HG03354 (cell line): ENCODE results near the gene CYCS.

Source experiments
- ATAC-seq: cut with Tn5 transposase; IDR thresholded peaks from one replicate; pipeline ENCODE4 v1.9.1; 2021; ENCODE audit warnings: mild to moderate bottlenecking; ENCODE audit not compliant: unreplicated experiment, poor library complexity, severe bottlenecking

The CYCS gene

DNA sequence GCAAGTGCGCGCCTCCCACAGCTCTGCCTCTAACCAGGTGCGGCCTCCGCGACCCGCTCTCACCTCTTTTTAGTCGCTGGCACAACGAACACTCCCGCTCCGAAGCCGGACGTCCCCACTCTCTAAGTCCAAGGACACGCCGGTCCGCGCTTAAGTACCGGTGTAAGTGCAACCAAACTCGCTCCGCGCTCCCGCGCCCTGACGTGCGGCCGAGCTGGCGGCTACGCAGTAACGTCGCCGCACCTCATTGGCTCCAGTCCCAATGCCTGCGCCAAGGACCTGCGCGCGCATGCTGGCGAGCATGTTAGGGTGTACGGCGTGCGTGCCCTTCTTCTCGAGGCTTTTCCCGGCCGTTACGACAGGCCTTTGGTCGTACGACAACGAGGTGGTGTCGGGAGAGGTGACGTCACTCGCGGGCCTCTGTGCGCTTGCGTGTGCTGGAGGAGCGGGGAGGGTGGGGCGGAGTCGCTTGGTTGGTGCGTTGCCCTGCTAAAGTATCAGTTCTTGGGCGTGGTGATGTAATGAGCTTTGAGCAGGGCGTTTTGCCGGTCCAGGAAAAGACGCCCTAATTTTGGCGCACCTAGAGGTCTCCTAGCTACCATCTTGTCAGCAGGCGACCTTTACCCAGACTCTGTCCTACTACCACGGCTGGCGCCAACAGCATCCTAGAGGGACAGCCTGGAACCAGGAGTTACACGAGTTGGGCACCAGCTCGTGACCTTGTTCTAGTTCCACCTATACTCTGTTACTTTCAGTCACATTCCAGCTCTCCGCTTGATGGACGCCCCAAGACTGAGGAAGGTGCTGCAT lies at the start of gene CYCS:
TSS of gene CYCS (minus strand) at position 124 of the 810 bp plus-strand sequence. CDS start 1,141 bp downstream, outside the sequence.
- peak; percentile 95 for ATAC-seq

DNA sequence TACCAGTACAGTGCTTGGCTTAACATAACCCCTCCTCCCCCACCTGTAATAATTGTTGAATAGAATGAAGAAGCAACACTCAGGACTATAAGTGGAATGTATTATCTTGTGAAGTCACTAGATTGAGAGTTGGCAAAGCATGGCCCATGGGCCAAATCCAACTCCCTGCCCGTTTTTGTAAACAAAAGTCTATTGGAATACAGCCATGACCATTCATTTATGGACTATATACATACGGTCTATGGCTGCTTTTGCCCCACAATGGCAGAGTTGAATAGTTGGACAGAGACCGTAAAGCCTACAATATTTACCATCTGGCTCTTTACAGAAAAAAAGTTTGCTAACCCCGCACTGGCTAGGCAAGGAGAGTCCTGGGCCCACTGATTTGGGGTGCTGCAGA lies 48.1 kb upstream of the CYCS start:
- no peak for ATAC-seq

DNA sequence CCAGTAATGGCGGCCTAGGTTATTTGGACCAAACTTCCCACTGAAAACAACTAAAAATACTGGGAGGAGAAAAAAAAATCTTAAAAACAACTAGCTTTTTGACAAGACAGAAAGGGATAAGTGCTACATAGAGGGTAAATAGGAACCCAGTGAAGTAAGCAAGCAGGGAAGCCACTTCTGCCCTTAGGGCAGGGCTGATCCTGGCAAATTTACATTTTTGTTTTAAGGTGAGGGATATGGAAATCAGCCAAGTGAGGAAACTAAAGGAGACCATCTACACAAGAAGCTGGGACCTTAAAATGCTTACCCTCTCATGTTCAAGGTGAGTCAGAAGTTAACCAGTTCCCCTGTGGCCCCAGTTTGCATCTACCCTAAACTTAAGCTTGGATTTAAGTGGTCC lies 46.5 kb upstream of the CYCS start:
- ATAC-seq = no peak

DNA sequence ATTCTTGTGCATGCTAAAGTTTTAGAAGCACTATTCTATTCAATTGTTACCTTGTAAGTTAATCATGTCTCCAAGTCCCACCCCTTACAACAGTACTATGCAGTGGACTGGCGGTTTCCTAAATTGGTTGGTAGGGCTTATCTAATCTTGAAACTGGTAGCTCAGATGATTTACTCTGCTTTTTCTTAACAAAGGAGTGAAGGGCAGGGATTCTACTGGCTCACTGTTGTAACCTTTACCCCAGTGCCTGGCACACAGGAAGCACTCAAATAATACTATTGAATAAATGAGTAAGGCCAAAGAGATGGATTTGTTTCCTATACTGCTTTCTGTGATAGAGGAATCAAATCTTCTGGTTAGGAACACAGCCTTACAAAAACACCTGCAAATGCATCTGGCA lies 46.0 kb upstream of the CYCS start:
- no peak for ATAC-seq

DNA sequence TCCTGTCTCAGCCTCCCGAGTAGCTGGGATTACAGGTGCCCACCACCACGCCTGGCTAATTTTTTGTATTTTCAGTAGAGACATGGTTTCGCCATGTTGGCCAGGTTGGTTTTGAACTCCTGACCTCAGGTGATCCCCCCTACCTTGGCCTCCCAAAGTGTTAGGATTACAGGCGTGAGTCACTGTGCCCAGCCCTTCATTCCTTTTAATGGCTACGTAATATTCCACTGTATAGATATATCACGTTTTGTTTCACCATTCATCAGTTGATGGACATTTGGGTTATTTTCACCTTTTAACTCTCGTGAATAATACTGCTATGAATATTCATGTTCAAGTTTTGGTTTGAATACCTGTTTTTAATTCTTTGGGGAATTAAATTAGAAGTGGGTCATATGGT lies 44.6 kb upstream of the CYCS start:
- ATAC-seq = no peak

DNA sequence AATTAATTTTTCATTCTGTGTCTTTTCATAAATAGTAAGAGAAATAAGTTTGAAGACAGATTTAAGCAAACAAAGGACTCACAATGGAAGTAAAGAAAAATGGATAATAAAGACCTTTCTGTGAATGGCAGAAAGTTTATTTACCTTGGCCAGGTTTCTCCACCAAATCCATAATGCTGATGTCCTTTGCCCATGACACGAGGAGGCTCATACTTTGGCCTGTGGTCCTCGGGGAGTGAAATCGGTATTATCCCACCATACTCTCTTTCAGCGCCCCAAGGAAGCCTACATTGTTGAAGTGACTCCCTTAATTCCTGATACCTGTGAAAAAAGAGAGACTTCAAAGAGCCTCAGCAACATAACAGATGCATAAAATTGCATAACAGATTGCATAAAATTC lies 43.1 kb upstream of the CYCS start:
- no peak for ATAC-seq

DNA sequence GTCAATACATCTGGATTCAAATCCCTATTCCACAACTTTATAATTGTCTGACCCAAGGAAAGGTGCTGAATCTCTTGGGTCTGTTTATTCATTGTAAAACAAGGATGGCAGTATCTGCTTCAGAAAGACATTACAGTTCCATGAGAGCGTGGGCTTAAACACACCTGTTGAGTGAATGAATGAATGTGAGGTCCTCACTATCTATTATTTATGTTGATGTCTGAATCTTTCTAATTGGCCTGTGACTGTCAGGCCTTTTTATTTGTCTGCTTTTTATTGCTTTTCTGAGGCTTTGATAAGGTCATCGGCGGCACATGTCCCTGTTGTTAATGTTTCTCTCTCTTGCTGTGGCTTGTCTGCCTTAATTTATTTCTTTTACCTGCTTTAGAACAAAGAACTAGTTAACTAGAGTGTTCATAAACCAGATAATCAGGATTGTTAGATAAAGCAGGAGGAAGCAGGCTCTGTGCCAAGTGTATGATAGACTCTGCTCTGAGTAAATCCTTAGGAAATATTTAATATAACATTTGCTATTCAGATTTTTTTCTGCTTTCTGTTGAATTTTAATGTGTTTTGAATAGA lies 42.3 kb upstream of the CYCS start:
- no peak for ATAC-seq

DNA sequence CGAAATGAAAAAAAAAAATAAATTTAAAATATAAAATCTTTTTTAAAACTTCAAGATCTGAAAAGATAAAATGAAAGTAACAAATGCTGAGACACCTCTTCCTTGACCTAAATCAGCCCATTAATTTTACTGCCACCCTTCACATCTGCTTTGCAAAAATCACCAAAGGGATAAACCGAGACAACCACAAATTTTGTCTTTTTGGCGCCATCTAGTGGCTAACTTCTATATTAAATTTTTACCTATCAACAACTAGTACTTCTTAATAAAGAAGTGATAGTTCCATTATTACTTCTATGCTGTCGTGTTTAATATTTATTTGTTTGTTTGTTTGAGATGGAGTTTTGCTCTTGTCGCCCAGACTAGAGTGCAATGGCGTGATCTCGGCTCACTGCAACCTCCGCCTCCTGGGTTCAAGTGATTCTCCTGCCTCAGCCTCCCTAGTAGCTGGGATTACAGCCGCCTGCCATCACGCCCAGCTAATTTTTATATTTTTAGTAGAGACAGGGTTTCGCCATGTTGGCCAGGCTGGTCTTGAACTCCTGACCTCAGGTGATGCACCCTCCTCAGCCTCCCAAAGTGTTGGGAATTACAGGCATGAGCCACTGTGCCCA lies 35.0 kb upstream of the CYCS start:
- peak; percentile 74 for ATAC-seq

DNA sequence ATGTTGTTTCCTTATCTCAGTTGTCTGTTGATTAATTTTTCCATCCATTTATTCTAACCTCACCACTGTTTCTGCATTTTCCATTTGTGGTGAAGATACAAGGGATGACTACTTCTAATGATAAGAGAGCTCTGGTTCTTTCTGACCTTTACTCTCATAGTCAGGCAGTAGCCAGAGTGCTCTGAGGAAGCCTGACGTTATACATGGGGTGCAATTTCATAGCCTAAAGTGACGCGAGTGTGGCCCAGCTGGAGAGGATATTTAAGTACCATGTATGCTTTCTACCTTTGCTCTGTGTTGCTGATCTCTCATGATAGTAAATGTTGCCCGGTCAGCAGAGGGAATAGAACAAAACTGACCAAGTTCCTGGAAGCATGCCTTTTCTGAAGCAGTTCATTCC lies 33.9 kb upstream of the CYCS start:
- ATAC-seq = no peak

DNA sequence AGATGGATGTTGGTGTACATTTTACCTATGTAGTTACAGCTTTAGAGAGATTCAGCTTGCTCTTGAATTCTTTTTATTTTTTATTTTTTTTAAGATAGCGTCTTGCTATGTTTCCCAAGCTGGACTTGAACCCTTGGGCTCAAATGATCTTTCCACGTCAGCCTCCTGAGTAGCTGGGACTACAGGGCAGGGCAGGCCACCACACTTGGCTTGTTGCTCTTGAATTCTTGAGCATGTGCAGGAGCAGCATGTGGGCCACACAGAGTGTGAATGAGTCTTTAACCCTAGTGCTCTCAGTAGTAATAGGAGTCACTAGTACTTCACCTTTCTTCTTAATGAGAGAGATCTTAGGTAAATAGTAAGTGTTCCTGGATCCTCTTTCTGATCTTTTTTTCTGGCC lies 26.7 kb upstream of the CYCS start:
- ATAC-seq = no peak

DNA sequence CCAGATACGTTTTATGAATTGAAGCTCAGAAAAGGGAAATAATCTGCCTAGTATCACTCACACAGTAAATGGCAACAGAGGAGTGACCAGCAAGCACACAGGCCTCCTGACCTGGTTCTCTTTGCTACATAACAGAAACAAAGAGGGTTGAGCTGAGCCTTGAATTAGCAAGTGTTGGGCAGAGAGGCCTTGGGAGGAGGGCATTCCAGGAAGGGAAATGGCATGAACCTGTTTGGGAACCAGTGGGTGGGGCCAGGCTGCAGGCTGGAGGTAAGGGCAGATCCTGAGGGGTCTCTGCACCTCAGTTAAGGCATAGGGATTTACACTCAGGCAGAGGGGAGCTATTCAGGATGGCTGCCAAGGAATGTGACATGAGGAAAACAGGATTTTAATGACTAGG lies 24.8 kb upstream of the CYCS start:
- ATAC-seq = no peak

DNA sequence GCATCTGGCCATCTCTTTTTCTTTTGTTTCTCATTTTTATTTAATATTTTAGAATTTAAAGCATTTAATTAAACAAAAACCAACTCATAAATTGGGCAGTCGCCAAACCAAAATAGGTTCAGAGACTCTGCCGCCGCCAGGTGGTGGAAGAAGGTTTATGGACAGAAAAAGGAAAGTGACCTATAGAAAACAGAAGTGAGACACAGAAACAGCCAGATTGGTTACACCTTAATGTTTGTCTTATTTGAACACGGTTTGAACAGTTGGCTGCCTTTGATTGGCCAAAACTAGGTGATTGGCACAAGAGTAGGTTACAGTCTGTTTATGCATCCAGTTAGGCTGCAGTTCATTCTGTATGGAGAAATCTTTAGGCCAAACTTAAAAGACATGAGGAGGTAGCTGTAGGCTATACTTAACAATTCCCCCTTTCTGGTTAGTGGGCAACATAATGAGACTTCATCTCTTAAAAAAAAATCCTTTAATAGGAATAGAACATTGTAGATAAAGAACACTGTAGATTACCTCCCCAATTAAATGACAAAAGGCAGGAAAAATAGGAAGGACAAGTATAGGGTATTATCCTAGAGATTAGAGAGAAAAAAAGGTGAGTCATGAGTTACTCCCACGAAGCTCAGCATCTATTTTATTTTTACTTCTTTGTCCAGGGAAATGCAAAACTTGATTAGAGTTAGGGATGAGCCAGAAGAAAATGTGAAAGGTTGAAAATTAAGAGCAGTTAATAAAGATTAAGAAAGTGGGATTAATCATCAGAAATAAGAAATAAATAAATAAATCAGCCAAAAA lies 23.9 kb upstream of the CYCS start:
- no peak for ATAC-seq

DNA sequence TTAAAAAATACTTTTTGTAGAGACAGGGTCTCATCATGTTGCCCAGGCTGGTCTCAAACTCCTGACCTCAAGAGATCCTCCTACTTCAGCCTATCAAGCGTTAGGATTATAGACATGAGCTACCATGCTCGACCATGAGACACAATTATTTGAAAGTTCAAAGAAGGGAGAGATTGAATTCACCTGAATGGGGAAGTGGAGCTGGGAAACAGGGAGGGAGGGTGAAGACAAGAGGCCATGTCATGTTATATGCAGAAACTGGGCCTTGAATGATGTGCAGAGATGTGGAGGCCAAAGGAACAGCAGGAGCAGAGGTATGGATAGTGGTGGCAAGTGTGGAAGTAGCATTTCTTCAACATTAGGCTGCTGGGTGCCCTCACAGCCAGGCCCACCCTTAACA lies 18.7 kb upstream of the CYCS start:
- ATAC-seq = no peak

DNA sequence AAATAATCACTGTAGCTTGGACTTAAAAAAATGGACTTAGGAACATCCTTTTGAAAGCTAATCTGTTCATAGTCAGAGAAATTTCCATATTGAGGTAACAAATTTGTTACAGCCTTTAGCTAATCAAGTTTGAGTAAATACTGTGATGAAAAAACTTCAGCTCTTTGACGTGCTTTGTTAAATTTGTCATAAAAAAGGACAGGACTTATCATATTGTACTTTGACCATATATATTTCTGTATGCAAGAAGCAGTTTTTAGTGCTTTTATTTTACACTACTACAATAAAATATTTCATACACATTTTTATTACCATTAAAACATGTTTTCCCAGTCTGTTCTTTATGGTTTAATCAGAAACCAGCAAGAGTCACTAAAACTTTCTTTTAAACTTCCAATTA lies 14.5 kb upstream of the CYCS start:
- no peak for ATAC-seq

DNA sequence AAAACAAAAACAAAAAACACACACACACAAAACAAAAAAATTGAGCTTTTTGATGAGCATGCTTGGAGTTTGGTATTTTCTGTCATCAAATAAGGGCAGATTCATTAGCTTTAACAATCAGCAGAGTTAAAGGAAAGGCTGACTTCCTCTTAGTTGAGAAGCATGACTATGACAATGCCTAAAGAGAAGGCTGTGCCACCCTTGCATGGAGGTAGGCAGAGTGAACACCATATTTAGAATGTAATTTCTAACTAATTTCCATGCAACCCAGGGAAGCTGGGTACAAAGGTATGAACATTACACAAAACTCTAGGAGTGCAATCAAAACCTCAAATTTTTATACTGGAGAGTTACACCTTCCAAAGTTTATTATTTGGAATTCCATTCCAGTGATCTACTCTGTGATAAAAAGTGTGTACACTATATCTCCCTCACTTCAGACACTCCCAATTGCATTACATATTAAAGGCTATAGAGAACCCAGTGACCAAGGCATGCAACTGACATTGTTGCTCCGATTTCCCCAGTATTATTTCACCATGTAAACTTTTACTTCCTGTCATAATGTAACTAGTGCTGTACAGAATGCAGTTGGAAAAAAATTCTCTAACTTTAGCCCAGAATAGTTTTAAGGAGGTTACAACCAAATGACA lies 9.4 kb upstream of the CYCS start:
- no peak for ATAC-seq

DNA sequence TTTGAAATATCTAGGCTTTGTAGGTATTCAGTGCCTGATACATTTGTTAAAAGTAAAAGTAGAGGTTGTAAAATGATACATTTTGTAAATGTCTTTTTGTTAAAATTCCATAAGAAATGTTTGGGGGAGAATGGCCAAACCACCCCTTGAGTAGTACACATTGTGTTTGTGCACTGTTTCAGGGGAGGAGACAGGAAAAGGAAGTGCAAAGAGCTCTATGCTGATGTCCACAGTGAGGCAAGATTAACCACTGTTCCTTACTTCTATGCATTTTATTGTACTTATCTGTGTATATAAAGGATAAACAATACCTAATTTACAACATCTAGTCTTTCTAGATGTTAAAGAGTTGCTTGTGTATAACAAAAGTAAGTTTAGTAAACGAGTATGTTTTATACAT lies 7.4 kb upstream of the CYCS start:
- no peak for ATAC-seq

DNA sequence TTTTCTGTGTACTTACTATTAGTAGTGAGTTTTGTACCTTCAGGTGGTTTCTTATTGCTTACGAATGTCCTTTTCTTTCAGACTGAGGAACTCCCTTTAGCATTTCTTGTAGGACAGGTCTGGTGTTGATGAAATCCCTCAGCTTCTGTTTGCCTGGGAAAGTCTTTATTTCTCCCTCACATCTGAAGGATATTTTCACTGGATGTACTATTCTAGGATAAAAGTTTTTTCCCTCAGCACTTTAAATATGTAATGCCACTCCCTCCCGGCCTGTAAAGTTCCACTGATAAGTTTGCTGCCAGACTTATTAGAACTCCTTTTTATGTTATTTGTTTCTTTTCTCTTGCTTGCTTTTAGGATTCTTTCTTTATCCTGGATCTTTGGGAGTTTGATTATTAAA lies 1.7 kb upstream of the CYCS start:
- ATAC-seq = no peak

DNA sequence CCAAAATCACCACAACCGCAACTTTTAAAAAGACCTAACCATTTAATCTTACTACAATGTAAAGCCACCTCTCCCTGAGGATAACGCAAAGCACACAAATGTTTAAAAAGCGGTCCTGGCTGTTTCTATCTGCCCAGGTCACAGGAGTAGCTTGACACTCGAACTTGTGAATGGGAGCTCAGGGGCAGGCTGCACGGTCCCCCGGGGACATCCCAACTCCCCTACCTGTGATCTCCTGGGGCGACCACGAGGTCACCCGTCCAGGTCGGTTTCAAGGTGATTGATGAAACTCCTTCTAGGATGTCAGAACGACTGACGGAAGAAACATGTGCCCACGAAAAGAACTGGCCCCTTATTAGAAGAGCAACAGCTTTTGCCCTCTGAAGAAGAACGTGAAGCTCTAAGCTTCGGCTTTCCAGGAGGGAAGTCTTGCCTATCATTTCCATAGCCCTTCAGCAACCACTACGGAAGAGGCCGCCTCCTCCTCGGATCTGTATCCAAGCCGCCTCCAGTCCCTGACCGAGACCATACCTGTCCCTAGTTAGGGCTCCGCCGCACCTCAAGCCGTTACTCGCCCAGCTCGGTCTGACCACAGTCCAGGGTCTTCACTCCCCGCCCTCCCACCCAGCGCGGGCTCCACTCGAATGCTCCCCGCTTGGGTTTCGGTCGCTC lies 459 bp downstream of the CYCS start:
- no peak for ATAC-seq

DNA sequence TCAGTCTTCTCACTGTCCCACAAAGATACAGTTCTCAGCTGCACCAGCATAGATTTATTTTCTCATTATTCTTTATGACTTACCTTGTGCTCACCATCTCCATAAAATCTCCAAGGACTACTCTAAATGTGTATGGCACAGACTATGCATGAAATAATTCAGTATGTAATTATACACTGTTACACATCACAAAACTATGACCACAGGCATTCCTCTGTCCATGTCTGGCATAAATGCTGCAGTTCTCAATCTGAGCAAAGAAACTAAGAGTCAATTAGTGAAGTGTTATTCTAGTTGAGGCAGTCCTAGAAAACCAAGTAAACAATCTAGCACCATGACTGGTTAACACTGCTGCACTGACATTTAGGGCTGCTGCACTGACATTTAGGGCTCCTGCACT lies 2.7 kb downstream of the CYCS start:
- ATAC-seq = no peak
